ENCODE results near the gene ABLIM2. TPM values are rescaled to one million over a fixed set of nuclear protein-coding genes. Genes with fewer than 3 reads are reported as not detected.

ABLIM2 gene
- total and polyA plus RNA-seq, 2 of the 13 experiments (the other 11 are each of a cell fraction or from before 2014, with no cell fraction given) = 0.20 to 0.37 TPM

DNA sequence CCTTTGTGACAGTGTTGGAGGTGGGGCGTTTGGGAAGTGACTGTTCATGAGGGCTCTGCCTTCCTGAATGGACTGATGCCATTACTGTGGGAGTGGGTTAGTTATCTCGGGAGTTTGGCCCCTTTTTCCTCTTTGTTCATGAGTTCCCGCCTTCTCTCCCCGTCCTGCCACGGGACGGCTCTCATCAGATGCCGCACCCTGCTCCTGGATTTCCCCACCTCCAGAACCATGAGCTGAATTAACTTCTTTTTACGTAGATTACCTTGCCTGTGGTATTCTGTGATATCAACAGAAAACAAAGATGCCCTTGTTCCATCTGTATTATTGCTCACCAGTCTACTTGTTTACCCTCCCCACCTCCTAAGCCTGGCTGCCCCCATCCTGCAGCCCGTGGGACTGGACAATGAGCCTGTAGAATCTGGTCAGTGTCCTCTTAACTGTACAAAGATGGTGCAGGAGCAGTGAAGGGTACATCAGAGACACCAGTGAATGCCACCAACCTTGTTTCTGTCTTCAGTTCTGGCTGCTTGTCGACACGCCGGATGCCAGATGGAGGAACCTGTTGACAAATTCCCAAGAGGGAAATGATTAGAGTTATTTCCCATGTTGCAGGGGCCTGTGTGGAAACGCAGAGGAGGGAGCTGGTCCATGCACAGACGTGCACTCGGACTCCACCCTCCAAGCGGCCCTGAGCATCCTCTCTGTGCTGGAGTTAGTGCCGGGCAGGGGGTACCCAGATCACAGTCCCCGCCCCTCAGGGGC lies 104.7 kb downstream of the ABLIM2 start (continued):
- TF ChIP-seq, protein P1, sequence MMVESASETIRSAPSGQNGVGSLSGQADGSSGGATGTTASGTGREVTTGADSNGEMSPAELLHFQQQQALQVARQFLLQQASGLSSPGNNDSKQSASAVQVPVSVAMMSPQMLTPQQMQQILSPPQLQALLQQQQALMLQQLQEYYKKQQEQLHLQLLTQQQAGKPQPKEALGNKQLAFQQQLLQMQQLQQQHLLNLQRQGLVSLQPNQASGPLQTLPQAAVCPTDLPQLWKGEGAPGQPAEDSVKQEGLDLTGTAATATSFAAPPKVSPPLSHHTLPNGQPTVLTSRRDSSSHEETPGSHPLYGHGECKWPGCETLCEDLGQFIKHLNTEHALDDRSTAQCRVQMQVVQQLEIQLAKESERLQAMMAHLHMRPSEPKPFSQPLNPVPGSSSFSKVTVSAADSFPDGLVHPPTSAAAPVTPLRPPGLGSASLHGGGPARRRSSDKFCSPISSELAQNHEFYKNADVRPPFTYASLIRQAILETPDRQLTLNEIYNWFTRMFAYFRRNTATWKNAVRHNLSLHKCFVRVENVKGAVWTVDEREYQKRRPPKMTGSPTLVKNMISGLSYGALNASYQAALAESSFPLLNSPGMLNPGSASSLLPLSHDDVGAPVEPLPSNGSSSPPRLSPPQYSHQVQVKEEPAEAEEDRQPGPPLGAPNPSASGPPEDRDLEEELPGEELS (CRISPR knock-in tag; IDR thresholded peaks at IDR 0.05) = peak; percentile 26; the same call in 1 of the 2 replicates
- TF ChIP-seq ZNF644 (CRISPR knock-in tag; IDR thresholded peaks at IDR 0.05; ENCODE audit: low read depth) = 0 out of 2 replicates have a peak, but pooled peaks have one; percentile 53
- TF ChIP-seq KLF15 (CRISPR knock-in tag; IDR thresholded peaks at IDR 0.05; ENCODE audit: borderline replicate concordance) = no peak
- TF ChIP-seq ZNF234 (CRISPR knock-in tag; conservative IDR thresholded peaks at IDR 0.05) = no peak
- no peak for TF ChIP-seq ZBTB42 (CRISPR knock-in tag; IDR thresholded peaks at IDR 0.05)
- no peak for TF ChIP-seq MTERF4 (CRISPR knock-in tag; IDR thresholded peaks at IDR 0.05)
- no peak for TF ChIP-seq POLR2G (IDR thresholded peaks at IDR 0.05; ENCODE audit: low read depth, low read length)
- TF ChIP-seq U2AF1 (optimal IDR thresholded peaks at IDR 0.05; ENCODE audit: low read depth, low read length) = no peak
- TF ChIP-seq ZNF577 (CRISPR knock-in tag; IDR thresholded peaks at IDR 0.05; ENCODE audit: borderline replicate concordance, low read depth) = no peak
- no peak for TF ChIP-seq ARID2 (CRISPR knock-in tag; IDR thresholded peaks at IDR 0.05; ENCODE audit: borderline replicate concordance)
- TF ChIP-seq FOXA1 (IDR thresholded peaks at IDR 0.05) = no peak
- peak; percentile 70 for TF ChIP-seq FOXA1 (CRISPR knock-in tag; IDR thresholded peaks at IDR 0.05)
- TF ChIP-seq CCAR2 (optimal IDR thresholded peaks at IDR 0.05; ENCODE audit: low read depth, low read length) = no peak
- TF ChIP-seq, protein P2, sequence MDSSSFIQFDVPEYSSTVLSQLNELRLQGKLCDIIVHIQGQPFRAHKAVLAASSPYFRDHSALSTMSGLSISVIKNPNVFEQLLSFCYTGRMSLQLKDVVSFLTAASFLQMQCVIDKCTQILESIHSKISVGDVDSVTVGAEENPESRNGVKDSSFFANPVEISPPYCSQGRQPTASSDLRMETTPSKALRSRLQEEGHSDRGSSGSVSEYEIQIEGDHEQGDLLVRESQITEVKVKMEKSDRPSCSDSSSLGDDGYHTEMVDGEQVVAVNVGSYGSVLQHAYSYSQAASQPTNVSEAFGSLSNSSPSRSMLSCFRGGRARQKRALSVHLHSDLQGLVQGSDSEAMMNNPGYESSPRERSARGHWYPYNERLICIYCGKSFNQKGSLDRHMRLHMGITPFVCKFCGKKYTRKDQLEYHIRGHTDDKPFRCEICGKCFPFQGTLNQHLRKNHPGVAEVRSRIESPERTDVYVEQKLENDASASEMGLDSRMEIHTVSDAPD (CRISPR knock-in tag; IDR thresholded peaks at IDR 0.05) = no peak
- 0 out of 2 replicates have a peak, but pooled peaks have one; percentile 19 for TF ChIP-seq ZNF687 (CRISPR knock-in tag; IDR thresholded peaks at IDR 0.05)
- no peak for TF ChIP-seq SALL1 (CRISPR knock-in tag; IDR thresholded peaks at IDR 0.05)

Measured in HepG2 (cell line).